ENCODE results near the gene TECPR1.

DNA sequence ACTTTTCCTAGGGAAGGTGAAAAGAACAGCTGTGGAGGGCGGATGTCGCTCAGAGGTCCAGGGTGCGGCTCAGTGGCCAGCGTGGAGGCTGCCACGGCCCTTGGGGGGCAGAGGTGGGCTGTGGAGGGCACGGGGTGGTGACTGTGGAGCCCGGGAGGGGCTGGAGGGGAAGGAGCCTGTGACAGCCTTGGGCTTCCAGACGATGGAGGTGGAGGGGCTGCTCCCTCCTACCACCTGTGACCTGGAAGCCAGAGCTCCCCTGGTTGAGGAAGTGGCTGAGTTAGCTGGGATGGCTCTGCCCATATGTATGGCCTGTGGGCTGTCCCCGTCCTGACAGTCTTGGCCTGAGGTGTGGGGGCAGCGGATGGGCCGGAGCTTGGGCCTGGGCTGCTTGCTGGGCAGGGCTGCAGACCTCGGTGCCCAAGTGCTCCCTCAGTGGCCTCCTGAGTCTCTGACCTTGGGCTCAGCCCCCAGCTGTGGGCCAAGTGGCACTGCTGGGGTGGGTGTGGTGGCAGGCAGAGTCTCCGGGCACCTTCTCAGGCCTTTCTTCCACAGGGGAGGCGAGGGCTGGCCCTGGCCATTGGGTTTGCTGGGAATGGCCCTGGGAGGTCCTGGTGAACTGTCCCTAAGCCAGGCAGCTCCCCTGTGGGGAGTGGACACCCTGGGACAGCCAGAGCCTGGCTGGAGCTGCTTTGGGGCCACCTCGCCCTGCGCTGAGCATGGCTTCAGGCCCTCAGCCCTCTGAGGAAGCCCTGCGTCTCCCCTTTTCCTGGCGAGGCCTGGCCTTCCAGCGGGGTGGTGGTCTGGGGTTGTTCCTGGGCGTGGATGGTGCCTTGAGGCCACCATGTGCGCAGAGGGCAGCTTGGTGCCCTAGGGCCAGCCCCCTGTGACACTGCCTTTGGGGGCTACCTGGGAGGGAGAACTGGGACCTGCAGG, 33.4 kb upstream of the TECPR1 start:
- no peak for TF ChIP-seq RFX5 (IDR thresholded peaks at IDR 0.05; ENCODE audit: low read depth, low read length)
- TF ChIP-seq, protein P1, sequence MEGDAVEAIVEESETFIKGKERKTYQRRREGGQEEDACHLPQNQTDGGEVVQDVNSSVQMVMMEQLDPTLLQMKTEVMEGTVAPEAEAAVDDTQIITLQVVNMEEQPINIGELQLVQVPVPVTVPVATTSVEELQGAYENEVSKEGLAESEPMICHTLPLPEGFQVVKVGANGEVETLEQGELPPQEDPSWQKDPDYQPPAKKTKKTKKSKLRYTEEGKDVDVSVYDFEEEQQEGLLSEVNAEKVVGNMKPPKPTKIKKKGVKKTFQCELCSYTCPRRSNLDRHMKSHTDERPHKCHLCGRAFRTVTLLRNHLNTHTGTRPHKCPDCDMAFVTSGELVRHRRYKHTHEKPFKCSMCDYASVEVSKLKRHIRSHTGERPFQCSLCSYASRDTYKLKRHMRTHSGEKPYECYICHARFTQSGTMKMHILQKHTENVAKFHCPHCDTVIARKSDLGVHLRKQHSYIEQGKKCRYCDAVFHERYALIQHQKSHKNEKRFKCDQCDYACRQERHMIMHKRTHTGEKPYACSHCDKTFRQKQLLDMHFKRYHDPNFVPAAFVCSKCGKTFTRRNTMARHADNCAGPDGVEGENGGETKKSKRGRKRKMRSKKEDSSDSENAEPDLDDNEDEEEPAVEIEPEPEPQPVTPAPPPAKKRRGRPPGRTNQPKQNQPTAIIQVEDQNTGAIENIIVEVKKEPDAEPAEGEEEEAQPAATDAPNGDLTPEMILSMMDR (conservative IDR thresholded peaks at IDR 0.05; ENCODE audit: low read depth, low read length) = no peak
- no peak for TF ChIP-seq POLR2A (IDR thresholded peaks at IDR 0.05; ENCODE audit: low read depth, low read length)
- no peak for TF ChIP-seq SMC3 (IDR thresholded peaks at IDR 0.05; ENCODE audit: low read depth, low read length)
- TF ChIP-seq RAD21 (IDR thresholded peaks at IDR 0.05; ENCODE audit: low read length) = no peak
- TF ChIP-seq CHD1 (IDR thresholded peaks at IDR 0.05; ENCODE audit: low read depth, low read length) = no peak
- no peak for TF ChIP-seq MAFK (IDR thresholded peaks at IDR 0.05; ENCODE audit: low read depth, low read length)
- no peak for TF ChIP-seq MAZ (IDR thresholded peaks at IDR 0.05; ENCODE audit: borderline replicate concordance, low read depth, low read length)
- no peak for TF ChIP-seq BHLHE40 (IDR thresholded peaks at IDR 0.05; ENCODE audit: low read depth, low read length)

Measured in IMR-90 (cell line).